NT2/D1 (cell line): ENCODE measurements around the gene DMD.

Source experiments
- YY1 ChIP-seq: IDR thresholded peaks from 2 replicates; pipeline ENCODE4 v1.6.1; 2011; ENCODE audit not compliant: insufficient read length, insufficient read depth
- ZNF274 ChIP-seq: IDR thresholded peaks from 2 replicates; pipeline ENCODE4 v1.6.1; 2011; ENCODE audit warnings: mild to moderate bottlenecking, low read depth, low read length

DNA sequence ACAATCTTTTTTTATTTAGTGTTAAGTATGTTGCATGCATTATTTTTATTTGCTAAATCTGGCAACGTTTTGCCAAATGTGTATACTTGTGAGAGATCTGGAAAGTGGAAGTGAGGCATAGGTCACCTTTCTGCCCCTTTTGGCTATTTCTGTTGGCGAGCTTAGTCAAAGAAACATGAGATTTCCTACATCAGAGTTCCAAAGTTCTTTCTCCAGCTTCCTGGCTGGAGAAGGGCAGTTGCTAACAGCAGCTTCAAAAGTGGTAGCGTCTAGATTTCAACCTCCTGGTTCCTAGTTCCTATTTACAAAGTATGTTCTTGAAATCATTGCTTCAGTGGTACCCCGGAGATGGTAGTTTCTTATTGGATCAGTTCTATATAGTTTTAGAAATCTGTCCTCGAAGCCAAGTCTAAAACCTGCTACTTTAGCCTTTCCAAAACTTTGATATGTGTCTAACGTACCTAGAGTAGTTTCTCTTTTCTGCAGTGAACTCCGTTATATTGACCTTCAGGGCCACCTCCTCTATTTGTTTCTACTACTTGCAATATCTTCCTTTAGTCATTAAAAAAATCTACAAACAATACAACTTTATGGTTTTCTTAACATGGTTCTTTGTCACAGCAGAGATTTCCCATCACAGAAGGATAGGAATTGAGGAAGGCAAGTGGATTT lies 1683.8 kb downstream of the DMD start:
- TF ChIP-seq YY1 = no peak
- TF ChIP-seq ZNF274 = no peak
